Upper lobe of right lung (tissue), 1 donor: ENCODE results near the gene SCAPER. TPM values are rescaled to one million over a fixed set of nuclear protein-coding genes. Genes with fewer than 3 reads are reported as not detected.

Source experiments
- ATAC-seq: fragments of 200-7000 bp; cut with Tn5 transposase; one replicate; pipeline ENCODE4 v1.9.1; 2020; ENCODE audit warnings: mild to moderate bottlenecking, moderate library complexity
- DNase-seq: peaks from one replicate; pipeline ENCODE4 v3.0.0-alpha.2; 2020
- H3K27ac ChIP-seq: fragments of 200-600 bp; one replicate; pipeline ENCODE4 v1.8.0; 2022
- H3K27me3 ChIP-seq: fragments of 200-600 bp; one replicate; pipeline ENCODE4 v1.8.0; 2022; ENCODE audit warnings: mild to moderate bottlenecking
- H3K36me3 ChIP-seq: fragments of 200-600 bp; one replicate; pipeline ENCODE4 v1.8.0; 2022
- H3K4me1 ChIP-seq: fragments of 200-600 bp; one replicate; pipeline ENCODE4 v1.8.0; 2022
- H3K4me3 ChIP-seq: fragments of 200-600 bp; one replicate; pipeline ENCODE4 v1.8.0; 2022; ENCODE audit warnings: mild to moderate bottlenecking
- H3K9me3 ChIP-seq: fragments of 200-600 bp; one replicate; pipeline ENCODE4 v1.8.0; 2022
- CTCF ChIP-seq: fragments of 200-600 bp; IDR thresholded peaks from one replicate; pipeline ENCODE4 v1.8.0; 2022; ENCODE audit warnings: antibody characterized with exemption
- intact Hi-C: fragments of 100-400 bp; cut with DNase I; formaldehyde crosslinking; loops from one replicate; pipeline ENCODE4 v1.11.0; 2022
- total RNA-seq: library from RNA; stranded (reverse); fragmentation: NEBNext Ultra II Directional; extraction: Animal tissue kit (Norgen Biotek cat#: 25700); gene quantifications from one replicate; pipeline ENCODE4 v1.2.1, GENCODE V29; 2021
- donor health status: DM: no; HTN: yes; CAD: no; lungs with severe emphysema.

SCAPER gene
- total RNA-seq, 1 donor from 2014 or later, result 44.3 TPM

DNA sequence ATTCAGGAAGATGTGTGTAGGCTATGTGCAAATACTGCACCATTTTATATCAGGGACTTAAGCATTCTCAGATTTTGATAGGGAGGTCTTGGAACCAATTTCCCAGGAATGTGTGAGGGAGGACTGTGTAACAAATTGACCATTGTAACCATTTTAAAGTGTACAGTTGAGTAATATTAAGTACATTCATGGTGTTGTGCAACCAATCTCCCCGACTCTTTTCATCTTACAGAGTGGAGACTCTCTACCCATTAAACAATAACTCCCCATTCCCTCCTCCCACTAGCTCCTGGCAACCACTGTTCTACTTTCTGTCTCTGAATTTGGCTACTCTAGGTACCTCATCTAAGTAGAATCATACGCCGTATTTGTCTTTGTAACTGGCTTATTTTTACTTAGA is 31.5 kb upstream of the SCAPER start:
- H3K9me3 ChIP-seq, result no peaks in the 10 kb centered on the region
- no peak overlapping the region for H3K27ac ChIP-seq
- DNase-seq, result no peak
- H3K27me3 ChIP-seq, result no peaks in the 10 kb centered on the region
- peak; percentile 63 for ATAC-seq
- no peak for TF ChIP-seq CTCF
- intact Hi-C loops, result no loop called here
- H3K4me3 ChIP-seq, result no peak overlapping the region
- peaks cover 6% of the 10 kb centered on the region for H3K4me1 ChIP-seq
- H3K36me3 ChIP-seq, result peaks cover 32% of the 10 kb centered on the region

DNA sequence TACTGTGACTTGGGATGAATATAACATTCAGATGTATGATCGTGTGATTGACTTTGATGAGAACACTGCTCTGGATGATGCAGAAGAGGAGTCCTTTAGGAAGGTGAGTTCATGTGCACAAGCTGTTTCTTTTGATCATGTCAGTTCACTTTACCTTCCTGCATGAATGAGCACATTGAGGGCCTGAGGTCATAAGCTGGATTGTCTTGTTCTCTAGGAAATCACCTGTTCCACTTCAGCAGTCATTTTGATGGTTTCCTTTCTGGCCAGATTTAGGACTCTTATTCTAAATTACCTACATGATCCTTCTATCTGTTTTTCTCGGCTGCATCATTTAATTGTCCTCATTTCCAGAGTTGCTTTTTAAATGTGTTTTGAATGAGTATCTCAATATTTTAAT is 30.5 kb upstream of the SCAPER start:
- intact Hi-C loops, result no loop called here
- Histone ChIP-seq H3K27me3 (no peaks in the 10 kb centered on the region), H3K4me1 (peaks cover 6% of the 10 kb centered on the region), H3K36me3 (peaks cover 32% of the 10 kb centered on the region), H3K9me3 (no peaks in the 10 kb centered on the region), H3K27ac (no peak overlapping the region), H3K4me3 (no peak overlapping the region)
- no peak for ATAC-seq
- DNase-seq, result no peak
- no peak for TF ChIP-seq CTCF

DNA sequence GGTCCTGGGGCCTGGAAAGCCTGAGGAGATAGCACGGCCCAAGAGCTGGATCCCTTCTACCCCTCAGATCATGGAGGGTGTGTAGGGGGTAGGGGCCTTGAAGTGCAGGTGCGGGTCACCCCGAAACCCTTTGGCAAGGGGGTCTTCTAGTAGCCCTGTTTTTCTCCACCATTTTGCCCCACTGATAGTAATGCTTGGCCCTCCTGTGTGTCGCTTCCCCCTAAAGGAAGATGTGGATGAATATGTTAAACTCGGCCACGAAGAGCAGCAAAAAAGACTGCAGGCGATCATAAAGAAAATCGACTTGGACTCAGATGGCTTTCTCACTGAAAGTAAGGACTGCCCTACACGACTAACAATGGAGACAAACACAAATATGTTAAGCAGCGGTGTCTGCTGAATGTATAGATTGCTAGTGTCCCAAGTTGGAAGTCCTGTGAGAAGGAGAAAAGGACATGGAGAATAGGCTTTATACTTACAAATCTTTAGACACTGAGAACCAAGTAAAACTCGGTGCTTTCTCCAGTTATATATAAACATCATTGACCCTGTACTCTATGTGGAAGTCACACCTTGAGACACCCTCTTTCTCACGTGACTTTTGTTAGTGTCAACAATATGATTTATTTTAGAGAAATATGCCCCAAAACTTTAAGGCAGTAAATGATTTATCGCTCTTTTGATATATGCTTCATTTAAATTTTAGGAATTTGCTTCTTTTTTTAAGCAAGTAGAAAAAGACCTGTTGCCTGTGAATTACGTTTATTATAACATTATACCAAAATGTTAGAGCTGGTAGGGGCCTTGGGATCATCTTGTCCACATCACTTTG is 27.2 kb upstream of the SCAPER start:
- ATAC-seq (no peak), DNase-seq (no peak)
- Histone ChIP-seq H3K27ac (peak overlapping the region; percentile 73), H3K27me3 (no peaks in the 10 kb centered on the region), H3K9me3 (no peaks in the 10 kb centered on the region), H3K4me1 (peaks cover 6% of the 10 kb centered on the region), H3K36me3 (peaks cover 24% of the 10 kb centered on the region), H3K4me3 (peak overlapping the region; percentile 75)
- intact Hi-C loops, result no loop called here
- no peak for TF ChIP-seq CTCF

DNA sequence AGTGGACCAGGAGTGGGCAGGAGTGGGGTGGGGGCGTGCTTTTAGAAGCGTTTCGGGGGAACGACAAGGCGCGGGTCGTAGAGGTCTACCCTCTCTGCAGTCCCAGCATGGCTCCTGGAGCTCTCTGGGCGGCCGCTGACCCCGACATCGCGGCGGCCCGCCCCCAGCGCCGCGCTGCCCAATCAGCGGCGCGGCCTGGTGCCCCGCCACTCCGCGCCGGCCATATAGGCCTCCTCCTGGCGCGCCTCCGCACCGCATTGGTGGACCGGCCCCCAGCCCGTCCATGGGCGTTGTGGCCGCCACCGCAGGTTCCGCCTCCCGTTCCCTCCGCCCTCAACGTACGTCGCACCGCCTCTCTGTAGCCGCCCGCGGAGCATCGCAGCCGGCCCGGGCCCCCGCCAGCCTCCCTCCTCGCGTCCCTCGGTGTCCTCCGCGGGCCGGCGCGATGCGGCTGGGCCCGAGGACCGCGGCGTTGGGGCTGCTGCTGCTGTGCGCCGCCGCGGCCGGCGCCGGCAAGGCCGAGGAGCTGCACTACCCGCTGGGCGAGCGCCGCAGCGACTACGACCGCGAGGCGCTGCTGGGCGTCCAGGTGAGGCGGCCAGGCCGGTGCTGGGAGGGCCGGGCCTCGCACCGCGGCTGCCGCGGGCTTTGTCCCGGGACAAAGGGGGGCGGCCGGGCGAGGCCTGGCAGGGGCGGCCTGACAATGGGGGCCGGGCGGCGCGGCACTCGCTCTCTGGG is 26.4 kb upstream of the SCAPER start, which contains the start of gene RCN2:
TSS of gene RCN2 (plus strand) at position 353 of the 738 bp plus-strand sequence. CDS start at position 446, 93 bp downstream.
- peaks cover 6% of the 10 kb centered on the region for H3K4me1 ChIP-seq
- peak within 1 kb of the TSS; percentile 75 for H3K4me3 ChIP-seq
- ATAC-seq (peak; percentile 100), DNase-seq (peak; percentile 98)
- peak within 1 kb of the TSS; percentile 83 for H3K27ac ChIP-seq
- intact Hi-C loops, result no loop called here
- no peaks in the 10 kb centered on the region for H3K9me3 ChIP-seq
- no peaks in the 10 kb centered on the region for H3K27me3 ChIP-seq
- TF ChIP-seq CTCF, result no peak
- peaks cover 22% of the 10 kb centered on the region for H3K36me3 ChIP-seq

GRCh38 chr15:76930831-76931396 is 25.8 kb upstream of the SCAPER start:
- DNase-seq, result no peak
- peaks cover 15% of the 10 kb centered on the region for H3K36me3 ChIP-seq
- H3K4me3 ChIP-seq, result peak overlapping the region; percentile 75
- H3K27me3 ChIP-seq, result no peaks in the 10 kb centered on the region
- no peaks in the 10 kb centered on the region for H3K9me3 ChIP-seq
- H3K4me1 ChIP-seq, result peaks cover 6% of the 10 kb centered on the region
- ATAC-seq, result no peak
- peak overlapping the region; percentile 83 for H3K27ac ChIP-seq
- intact Hi-C loops, result no loop called here
- no peak for TF ChIP-seq CTCF
